Tibial artery (tissue), 4 donors: ENCODE measurements around the gene STYXL2.

Experiments used
- DNase-seq, 2 donors: peaks; one replicate each; pipeline ENCODE4 v3.0.0-alpha.2; 2019
- H3K27ac ChIP-seq, 2 donors: fragments of 200-600 bp; sonication (generic) in 1 of 2; 1 replicate in 1 of 2; 2 replicates in 1 of 2; pipeline ENCODE4 v1.5.1; 2018 to 2019; ENCODE audit warnings: mild to moderate bottlenecking in 1 of 2
- H3K27me3 ChIP-seq, 2 donors: fragments of 200-600 bp; sonication (generic) in 1 of 2; one replicate each; pipeline versions ENCODE4 v1.5.1 to v1.6.0; 2016 to 2019
- H3K36me3 ChIP-seq, 3 donors: fragments of 200-600 bp; sonication (generic) in 2 of 3; one replicate each; pipeline ENCODE4 v1.5.1; 2016 to 2019; ENCODE audit warnings: mild to moderate bottlenecking in 2 of 3
- H3K4me1 ChIP-seq, 4 donors: fragments of 200-600 bp; sonication (generic) in 2 of 4; 1 replicate in 3 of 4; 2 replicates in 1 of 4; pipeline ENCODE4 v1.5.1; 2016 to 2019
- H3K4me3 ChIP-seq, 2 donors: fragments of 200-600 bp; sonication (generic) in 1 of 2; 1 replicate in 1 of 2; 2 replicates in 1 of 2; pipeline ENCODE4 v1.5.1; 2018 to 2019; ENCODE audit warnings: mild to moderate bottlenecking in 2 of 2
- H3K9me3 ChIP-seq, 3 donors: fragments of 200-600 bp; sonication (generic) in 1 of 3; one replicate each; pipeline ENCODE4 v1.5.1; 2016 to 2019
- CTCF ChIP-seq, 2 experiments: fragments of 200-600 bp in 1 of 2; fragments of 450-650 bp in 1 of 2; IDR thresholded peaks; one replicate each; pipeline ENCODE4 v1.5.1; 2017 to 2019; ENCODE audit warnings: antibody characterized with exemption in 2 of 2, mild to moderate bottlenecking in 1 of 2, moderate library complexity in 1 of 2
- intact Hi-C: fragments of 100-400 bp; cut with DNase I; formaldehyde crosslinking; loops from one replicate; pipeline ENCODE4 v1.15.0; 2023; ENCODE audit warnings: low total_unique reads

Gene STYXL2

GRCh38 chr1:167137793-167138510 is 44.1 kb downstream of the STYXL2 start:
- DNase-seq = no peak
- Histone ChIP-seq H3K9me3 (no peaks in the 10 kb centered on the region), H3K4me1 (peaks cover 0 to 32% (median 5%) of the 10 kb centered on the region in 4 donors), H3K27me3 (no peaks in the 10 kb centered on the region), H3K36me3 (no peaks in the 10 kb centered on the region), H3K4me3 (no peak overlapping the region), H3K27ac (peak overlapping the region; percentile 48 to 75)
- no peak for TF ChIP-seq CTCF (IDR thresholded peaks at IDR 0.05)
- intact Hi-C loops = no loop called here

GRCh38 chr1:167138703-167139102 is 44.8 kb downstream of the STYXL2 start:
- intact Hi-C loops = no loop called here
- Histone ChIP-seq H3K9me3 (peaks cover 0 to under 1% (median 0%) of the 10 kb centered on the region in 3 donors), H3K4me1 (peaks cover 0 to 32% (median 5%) of the 10 kb centered on the region in 4 donors), H3K4me3 (no peak overlapping the region), H3K27ac (no peak overlapping the region), H3K36me3 (no peaks in the 10 kb centered on the region), H3K27me3 (no peaks in the 10 kb centered on the region)
- no peak for DNase-seq
- TF ChIP-seq CTCF (IDR thresholded peaks at IDR 0.05) = no peak

DNA sequence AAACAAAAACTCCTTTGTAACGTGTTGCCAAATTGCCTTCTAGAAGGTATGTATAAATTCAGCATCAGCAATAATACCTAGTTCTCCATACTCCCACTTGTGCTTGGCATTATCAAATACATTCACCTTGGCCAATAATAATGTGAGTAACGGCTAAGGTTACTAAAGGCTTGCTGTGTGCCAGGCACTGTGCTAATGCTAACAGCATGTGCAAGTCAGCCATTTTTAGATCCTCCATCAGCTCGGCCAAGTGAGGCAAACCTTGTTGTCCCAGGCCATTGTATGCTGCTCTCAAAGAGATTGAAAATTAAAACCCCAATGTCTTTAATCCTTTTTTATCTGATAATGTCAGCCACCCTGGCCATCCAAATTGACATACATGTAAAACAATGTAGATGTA is 48.1 kb downstream of the STYXL2 start:
- no peak overlapping the region for H3K4me3 ChIP-seq
- intact Hi-C loops = no loop called here
- no peaks in the 10 kb centered on the region for H3K36me3 ChIP-seq
- no peak for DNase-seq
- TF ChIP-seq CTCF (IDR thresholded peaks at IDR 0.05) = no peak
- peaks cover 0 to 14% (median under 1%) of the 10 kb centered on the region in 4 donors for H3K4me1 ChIP-seq
- H3K27me3 ChIP-seq = no peaks in the 10 kb centered on the region
- H3K27ac ChIP-seq = no peak overlapping the region
- H3K9me3 ChIP-seq = peaks cover 0 to 4% (median 0%) of the 10 kb centered on the region in 3 donors
